GM19193 (cell line): Measurements from ENCODE around the gene CELF1.

Experiments
- POLR2A ChIP-seq: IDR thresholded peaks from 4 replicates; pipeline ENCODE4 v1.6.1; 2011; ENCODE audit not compliant: insufficient read depth, insufficient read length; ENCODE audit errors: extremely low read depth

The CELF1 gene

DNA sequence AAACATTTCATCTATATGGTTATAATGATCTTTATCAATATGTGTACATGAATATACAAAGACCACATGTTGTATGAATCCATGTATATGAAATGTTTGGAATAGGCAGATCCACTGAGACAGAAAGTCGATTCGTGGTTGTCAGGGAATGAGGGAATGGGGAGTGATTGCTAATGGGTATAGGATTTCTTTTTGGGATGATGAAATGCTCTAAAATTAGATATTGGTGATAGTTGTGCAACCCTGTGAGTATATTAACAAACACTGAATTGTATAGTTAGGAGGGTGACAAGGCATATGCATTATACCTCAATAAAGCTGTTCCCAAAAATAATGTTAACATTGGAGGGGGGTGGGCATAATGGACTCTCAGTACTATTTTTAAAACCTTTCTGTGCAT lies 7.5 kb upstream of the CELF1 start:
- TF ChIP-seq POLR2A = no peak

DNA sequence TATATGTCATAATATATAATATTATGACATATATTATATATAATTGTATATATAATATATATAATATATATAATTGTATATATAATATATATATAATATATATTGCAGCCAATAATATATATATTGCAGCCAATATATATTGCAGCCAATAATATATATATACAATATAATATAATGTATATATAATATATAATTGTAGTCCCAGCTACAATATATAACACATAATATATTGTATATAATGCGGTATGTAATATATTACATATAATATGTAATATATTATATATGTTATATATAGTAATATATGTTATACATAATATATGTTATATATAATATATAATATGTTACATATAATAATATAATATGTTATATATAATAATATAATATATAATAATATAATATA lies 5.8 kb upstream of the CELF1 start:
- no peak for TF ChIP-seq POLR2A

GRCh38 chr11:47553406-47553743 lies 443 bp upstream of the CELF1 start:
- TF ChIP-seq POLR2A = no peak

DNA sequence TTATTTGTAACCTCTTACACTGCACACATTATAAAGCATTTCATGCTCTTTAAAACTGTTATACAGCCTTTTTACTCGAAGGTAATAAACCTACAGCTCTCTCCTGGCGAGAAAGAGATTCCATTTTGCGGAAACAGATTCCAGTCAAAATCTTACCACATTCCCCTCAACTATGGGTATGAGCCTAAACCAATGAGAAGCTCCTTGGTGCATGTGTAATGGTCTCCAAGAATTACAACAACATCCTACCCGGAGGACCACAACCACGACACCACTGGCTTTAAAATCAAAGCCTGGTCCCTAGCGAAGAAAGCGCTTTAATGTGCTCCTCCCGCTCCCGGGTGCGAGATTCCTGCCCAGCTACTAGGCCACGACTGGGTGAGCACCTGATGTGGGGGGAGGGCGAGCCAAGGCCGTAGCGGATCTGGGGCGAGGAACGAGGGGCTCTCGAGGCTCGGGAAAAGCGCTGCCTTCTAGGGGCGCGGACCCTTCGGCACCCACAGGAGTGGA lies 821 bp downstream of the CELF1 start:
- TF ChIP-seq POLR2A = no peak

GRCh38 chr11:47551086-47551485 lies 1.8 kb downstream of the CELF1 start:
- no peak for TF ChIP-seq POLR2A

DNA sequence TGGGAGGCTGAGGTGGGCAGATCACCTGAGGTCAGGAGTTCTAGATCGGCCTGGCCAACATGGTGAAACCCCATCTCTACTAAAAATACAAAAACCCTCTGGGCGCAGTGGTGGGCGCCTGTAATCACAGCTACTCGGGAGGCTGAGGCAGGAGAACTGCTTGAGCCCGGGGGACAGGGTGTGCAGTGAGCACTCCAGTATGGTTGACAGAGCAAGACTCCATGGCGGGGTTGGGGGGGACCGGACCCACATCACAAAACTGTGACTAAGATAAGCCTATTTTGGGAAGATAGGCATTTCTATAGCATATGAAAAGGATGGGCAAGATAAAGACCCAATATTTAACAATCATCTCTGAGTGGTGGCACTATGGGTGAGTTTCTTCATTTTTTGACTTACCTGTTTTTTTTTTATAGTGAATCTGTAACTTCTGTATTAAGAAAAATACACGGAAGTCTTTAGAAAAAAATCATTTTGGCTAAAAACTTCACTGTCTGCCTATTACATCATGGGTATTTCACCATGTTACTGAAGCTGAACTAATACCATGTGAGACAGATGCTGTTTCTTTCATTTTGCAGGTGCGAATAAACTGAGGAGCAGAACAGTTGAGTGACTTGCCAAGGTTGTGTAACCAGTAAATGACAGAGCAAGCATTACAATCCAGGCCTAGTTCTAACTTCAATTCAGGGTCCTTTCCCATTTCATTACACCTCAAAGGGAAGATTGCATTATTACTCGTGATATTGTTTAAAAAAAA lies 2.5 kb downstream of the CELF1 start:
- no peak for TF ChIP-seq POLR2A

DNA sequence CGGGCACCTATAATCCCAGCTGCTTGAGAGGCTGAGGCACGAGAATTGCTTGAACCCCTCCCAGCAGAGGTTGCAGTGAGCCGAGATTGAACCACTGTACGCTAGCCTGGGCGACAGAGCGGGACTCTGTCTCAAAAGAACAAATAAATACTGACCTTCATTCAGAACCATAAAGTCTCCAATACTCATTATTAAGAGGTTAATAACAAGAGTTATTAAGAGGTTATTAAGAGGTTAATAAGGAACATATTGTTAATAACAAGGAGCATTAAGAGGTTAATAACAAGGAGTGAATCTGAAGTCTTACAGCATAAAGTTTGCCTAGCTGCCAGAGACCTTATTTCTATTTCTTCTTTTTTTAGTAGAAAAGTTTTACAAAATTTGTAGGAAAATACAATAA lies 7.6 kb downstream of the CELF1 start:
- no peak for TF ChIP-seq POLR2A

DNA sequence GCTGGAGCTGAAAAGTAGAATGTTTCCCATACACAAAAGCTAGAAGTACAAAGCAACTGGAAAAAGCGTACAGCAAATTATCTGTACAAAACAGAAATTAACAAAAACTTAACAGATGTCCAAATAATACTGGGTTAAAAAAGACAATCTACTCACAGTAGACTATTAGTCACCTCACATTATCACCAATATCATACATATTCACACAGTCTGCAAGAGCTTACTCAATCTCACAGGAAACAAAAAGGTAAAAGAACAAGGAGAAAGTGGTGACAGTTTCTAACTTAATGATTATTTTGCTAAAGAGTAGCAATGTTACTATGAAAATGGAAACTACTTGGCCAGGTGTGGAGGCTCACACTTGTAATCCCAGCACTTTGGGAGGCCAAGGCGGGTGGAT lies 11.9 kb downstream of the CELF1 start:
- TF ChIP-seq POLR2A = no peak

DNA sequence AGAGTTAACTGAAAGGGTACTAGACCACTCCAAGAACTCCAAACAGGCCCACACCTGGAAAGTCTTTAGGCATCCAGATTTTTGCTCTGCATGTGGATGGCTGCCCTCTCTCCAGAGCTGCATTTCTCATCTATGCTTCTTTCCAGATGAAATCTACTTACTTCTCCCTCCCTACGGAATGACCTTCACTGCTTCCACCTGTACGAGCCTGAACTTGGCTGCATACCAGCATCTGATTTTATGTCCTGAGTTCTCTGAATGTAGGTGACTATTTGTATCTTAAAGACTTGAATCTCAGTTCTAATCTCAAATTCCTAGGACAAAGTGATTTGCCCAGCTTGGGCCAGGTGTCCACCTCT lies 13.3 kb downstream of the CELF1 start:
- no peak for TF ChIP-seq POLR2A

- TF ChIP-seq POLR2A = no peak
Measured at GRCh38 chr11:47538741-47539565, 14.0 kb downstream of the CELF1 start.

- no peak for TF ChIP-seq POLR2A
Measured at GRCh38 chr11:47536915-47537314, 16.0 kb downstream of the CELF1 start.

GRCh38 chr11:47534704-47535251 lies 18.2 kb downstream of the CELF1 start:
- TF ChIP-seq POLR2A = no peak

DNA sequence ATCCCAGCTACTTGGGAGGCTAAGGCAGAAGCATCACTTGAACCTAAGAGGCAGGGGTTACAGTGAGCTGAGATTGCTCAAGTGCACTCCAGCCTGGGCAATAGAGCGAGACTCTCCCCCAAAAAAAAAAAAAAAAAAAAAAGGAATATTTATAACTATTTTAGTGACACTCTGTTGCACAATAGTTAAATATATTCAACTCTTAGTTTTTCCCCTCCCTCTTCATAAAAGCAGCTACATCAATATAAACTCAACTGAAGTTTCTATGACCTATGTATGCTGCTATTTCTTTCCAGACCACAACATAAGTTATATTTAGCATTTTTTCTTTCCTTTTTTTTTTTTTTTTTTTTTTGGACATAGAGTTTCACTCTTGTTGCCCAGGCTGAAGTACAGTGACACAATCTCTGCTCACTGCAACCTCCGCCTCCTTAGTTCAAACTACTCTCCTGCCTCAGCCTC lies 19.2 kb downstream of the CELF1 start:
- TF ChIP-seq POLR2A = no peak

DNA sequence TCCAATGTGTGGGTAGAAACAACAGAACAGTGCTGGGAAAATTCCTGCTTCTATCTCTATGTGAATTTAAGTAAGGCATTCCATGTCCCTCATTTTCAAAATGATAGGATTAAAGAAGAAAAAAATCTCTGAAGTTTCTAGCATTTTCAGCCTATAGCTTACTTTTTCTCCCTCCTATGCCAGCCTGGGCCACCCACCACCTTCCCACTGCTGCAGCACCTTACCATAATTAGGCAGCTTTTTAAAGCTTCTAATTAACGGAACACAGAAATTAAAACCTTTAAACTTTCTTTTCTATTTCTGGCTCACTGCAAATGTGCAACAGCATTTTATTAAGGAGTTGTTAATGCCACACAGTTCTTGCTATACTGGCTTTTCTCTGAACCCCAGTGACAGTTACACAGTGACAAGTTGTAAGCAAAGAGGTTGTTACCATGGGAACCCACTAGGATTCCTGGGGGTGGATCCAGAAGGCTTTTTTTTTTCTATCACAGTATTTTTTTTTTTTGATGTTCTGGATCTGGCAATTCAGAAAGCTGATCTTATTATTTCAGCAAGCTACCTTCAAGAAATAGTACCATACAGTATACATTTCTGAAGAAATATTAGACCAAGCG lies 20.2 kb downstream of the CELF1 start:
- TF ChIP-seq POLR2A = no peak

GRCh38 chr11:47531666-47532065 lies 21.3 kb downstream of the CELF1 start:
- no peak for TF ChIP-seq POLR2A
